IPS-18c (cell line): Measurements from ENCODE around the gene ARHGEF2.

Experiments used
- H3K4me3 ChIP-seq: 2 replicates; pipeline ENCODE4 v1.7.0; 2013; ENCODE audit warnings: low read depth, mild to moderate bottlenecking, low read length, moderate library complexity; ENCODE audit not compliant: insufficient read depth
- H3K9me3 ChIP-seq: one replicate; pipeline ENCODE4 v1.6.1; 2013; ENCODE audit warnings: mild to moderate bottlenecking, low read length, moderate library complexity; ENCODE audit not compliant: control insufficient read depth, insufficient read depth

ARHGEF2 gene

DNA sequence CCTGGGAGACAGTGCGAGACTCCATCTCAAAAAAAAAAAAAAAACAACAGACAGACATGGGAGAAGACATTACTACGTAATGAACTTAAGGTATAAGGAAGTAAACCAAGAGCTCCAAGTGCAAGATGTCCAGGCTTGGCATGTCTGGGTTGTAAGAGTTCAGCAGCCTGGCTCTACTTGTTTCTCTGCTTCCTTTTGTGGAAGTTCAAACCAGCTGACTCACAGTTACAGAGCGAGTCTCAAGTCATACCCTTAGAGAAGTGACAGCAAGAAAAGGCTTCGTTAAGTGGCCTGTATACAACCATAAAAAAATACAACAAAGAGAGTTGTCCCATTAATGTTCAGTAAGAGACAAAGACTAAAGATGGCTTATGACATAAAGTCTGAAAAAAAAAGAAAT lies 68.5 kb downstream of the ARHGEF2 start:
- no peaks in the 10 kb centered on the region for H3K9me3 ChIP-seq
- H3K4me3 ChIP-seq, result no peak overlapping the region

DNA sequence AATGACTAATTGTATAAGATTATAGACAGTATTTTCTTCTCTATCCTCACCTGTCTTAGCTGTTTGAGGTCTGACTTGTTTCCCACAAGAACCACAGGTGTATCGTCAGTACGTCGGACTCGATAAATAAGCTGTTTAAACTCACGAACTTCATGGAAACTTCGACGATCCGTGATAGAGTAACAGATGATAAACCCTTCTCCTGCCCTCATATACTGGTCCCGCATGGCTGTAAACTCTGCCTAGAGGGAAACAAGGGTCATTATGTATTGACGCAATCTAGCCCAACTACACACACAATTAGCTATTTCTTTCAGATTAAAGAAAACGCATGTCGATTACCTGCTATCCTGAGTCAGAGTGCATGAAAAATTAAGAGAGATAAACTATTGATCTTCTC lies 74.1 kb downstream of the ARHGEF2 start:
- H3K4me3 ChIP-seq, result no peak overlapping the region
- H3K9me3 ChIP-seq, result no peaks in the 10 kb centered on the region

- Histone ChIP-seq H3K9me3 (no peaks in the 10 kb centered on the region), H3K4me3 (no peak overlapping the region)
Observed at GRCh38 chr1:155900161-155900560, 78.2 kb downstream of the ARHGEF2 start.

DNA sequence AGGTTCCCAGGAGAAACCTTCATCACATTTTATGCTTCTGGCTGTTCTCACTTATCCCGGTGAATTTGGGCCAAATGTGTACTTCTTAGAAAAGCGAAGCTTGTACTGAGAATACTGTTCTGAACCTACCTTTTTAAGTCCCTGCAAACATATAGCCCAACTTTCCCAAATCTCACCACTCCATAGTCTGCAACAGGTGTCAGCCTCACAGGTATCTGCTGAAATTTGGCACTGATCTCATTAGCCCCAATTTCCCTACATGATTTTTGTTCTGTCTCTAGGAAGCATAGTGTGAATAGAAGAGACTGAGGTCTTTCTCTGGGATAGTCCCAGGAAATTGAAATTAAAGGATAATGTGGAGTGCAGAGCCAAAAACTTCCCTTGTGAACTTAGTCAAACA lies 78.7 kb downstream of the ARHGEF2 start:
- H3K9me3 ChIP-seq, result no peaks in the 10 kb centered on the region
- H3K4me3 ChIP-seq, result no peak overlapping the region

DNA sequence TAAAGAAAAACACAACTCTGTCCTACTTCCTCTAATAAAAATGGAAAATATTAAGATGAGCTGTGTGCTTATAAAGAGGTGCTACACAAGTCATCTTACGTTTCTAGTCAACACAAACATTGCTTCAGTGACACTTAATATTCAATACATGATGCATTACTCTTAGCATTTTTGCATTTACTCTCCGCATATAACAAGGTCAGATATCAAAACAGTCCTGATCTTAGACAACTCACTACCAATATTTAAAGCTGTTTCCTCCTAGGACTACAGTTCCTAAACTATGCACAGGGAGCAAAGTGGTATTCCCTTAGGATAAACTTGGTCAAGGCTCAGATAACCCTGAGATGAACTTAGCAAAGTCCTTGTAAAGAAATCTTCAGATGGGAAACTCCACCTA lies 79.5 kb downstream of the ARHGEF2 start:
- Histone ChIP-seq H3K9me3 (no peaks in the 10 kb centered on the region), H3K4me3 (no peak overlapping the region)

DNA sequence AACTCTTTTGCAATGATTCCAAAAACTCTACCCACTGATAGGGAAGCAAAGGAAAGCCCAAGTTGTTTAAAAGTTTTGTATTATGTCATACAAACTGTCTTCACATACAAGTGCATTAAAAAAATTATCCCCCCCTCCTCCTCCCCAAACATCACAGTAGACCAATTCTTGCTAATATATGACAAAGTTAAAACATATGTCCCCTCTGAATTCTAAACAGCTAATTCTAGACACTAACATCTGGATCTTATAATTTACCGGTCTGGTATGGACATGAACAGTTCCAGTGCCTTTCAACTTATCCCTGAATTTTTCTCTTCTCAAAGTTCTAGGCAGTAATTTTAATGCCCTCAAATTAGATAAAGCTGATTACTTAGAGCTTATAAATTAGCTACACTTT lies 80.6 kb downstream of the ARHGEF2 start:
- no peak overlapping the region for H3K4me3 ChIP-seq

More for the DNA sequence above, 80.6 kb downstream of the ARHGEF2 start:
- H3K9me3 ChIP-seq, result no peaks in the 10 kb centered on the region
